Measurements from ENCODE around the gene TTC7B. TPM values are rescaled to one million over a fixed set of nuclear protein-coding genes. Genes with fewer than 3 reads are reported as not detected.

Gene TTC7B
- total and polyA plus RNA-seq, 4 donors: 23.1 to 85.0 (median 54.6) TPM

DNA sequence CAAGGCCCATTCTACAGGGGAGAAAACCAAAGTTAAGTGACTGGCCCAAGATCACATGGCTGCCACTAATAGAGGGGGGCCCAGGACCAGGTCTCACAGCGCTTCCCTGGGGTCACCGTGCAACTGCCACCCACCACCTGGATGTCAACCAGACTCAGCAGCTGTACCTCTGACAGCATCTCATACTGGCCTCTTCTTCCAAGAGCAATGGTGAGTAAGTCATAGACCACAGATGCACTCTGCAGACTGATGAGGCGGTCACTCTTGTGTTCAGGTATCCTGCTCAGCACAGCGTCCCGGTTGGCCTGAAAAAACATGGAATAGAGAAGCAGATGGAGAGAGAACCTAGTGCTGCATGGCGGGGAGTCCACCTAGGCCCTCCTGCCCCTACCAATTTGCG lies 139.9 kb downstream of the TTC7B start:
- Histone ChIP-seq H3K36me3 (ENCODE audit: control insufficient read depth, insufficient read depth, low read length) (peaks cover 27% of the 10 kb centered on the region), H3K27me3 (ENCODE audit: control insufficient read depth, insufficient read depth, low read length) (no peaks in the 10 kb centered on the region), H3K9me3 (ENCODE audit: control insufficient read depth, insufficient read depth, low read length) (no peaks in the 10 kb centered on the region), H3K4me3 (ENCODE audit: low read depth, low read length) (no peak overlapping the region), H3K4me1 (ENCODE audit: control insufficient read depth, insufficient read depth, low read length) (peaks cover 14% of the 10 kb centered on the region), H3K27ac (ENCODE audit: low read depth, low read length) (no peak overlapping the region)
- WGBS (ENCODE audit: insufficient coverage): 95% methylated on average over 6 of the region's 7 CpGs
- DNase-seq (ENCODE audit: low read depth in 4 of 6, low spot score in 6 of 6): no peak

DNA sequence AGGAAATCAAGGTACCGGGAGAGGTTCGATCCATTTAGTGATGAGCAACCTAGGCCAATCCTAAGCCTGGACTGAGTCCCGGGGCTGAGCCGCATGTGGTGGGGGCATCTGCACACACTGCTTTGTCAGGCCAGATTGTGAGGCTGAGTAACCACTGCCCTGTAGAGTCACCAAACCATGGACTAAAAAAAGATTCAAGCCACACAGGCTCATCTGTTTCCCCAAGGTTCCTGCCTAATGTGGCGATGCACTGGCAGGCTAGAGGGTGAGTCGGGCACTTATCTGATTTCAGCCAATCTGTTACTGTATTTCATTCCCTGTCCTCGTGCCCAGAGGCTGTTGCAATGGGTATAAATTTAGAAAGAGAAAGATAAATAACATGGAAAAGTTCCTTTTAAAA lies 140.8 kb downstream of the TTC7B start:
- no peaks in the 10 kb centered on the region for H3K9me3 ChIP-seq (ENCODE audit: control insufficient read depth, insufficient read depth, low read length)
- H3K4me3 ChIP-seq (ENCODE audit: low read depth, low read length): no peak overlapping the region
- peaks cover 29% of the 10 kb centered on the region for H3K36me3 ChIP-seq (ENCODE audit: control insufficient read depth, insufficient read depth, low read length)
- 84% methylated on average over 4 of the region's 7 CpGs for WGBS (ENCODE audit: insufficient coverage)
- DNase-seq (ENCODE audit: low read depth in 4 of 6, low spot score in 6 of 6): peak in 2 of 6 donors; percentile 29 to 68
- H3K27me3 ChIP-seq (ENCODE audit: control insufficient read depth, insufficient read depth, low read length): no peaks in the 10 kb centered on the region
- H3K4me1 ChIP-seq (ENCODE audit: control insufficient read depth, insufficient read depth, low read length): peaks cover 14% of the 10 kb centered on the region
- no peak overlapping the region for H3K27ac ChIP-seq (ENCODE audit: low read depth, low read length)

DNA sequence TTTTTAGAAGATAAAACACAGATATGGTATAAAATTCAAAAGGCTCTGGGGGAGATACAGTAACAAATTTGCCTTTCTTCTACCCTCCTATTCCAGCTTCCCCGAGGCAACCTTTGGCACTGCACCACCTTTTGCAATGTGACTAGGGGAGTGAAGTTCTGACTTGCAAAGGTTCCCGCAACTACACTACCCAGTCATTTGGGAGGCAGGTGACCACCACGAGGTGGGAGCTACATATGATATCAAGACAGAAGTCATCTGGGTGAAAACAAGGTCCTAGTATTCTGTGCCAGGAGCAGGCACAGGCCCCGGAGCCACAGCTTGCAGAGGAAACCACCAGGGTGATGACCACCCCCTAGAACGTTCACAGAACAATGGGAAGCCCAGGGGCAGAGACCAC lies 141.5 kb downstream of the TTC7B start:
- H3K27me3 ChIP-seq (ENCODE audit: control insufficient read depth, insufficient read depth, low read length): no peaks in the 10 kb centered on the region
- peaks cover 14% of the 10 kb centered on the region for H3K4me1 ChIP-seq (ENCODE audit: control insufficient read depth, insufficient read depth, low read length)
- H3K9me3 ChIP-seq (ENCODE audit: control insufficient read depth, insufficient read depth, low read length): peaks cover 1% of the 10 kb centered on the region
- 67% methylated on average over 3 of the region's 5 CpGs for WGBS (ENCODE audit: insufficient coverage)
- no peak for DNase-seq (ENCODE audit: low read depth in 4 of 6, low spot score in 6 of 6)
- no peak overlapping the region for H3K27ac ChIP-seq (ENCODE audit: low read depth, low read length)
- no peak overlapping the region for H3K4me3 ChIP-seq (ENCODE audit: low read depth, low read length)
- H3K36me3 ChIP-seq (ENCODE audit: control insufficient read depth, insufficient read depth, low read length): peaks cover 29% of the 10 kb centered on the region

DNA sequence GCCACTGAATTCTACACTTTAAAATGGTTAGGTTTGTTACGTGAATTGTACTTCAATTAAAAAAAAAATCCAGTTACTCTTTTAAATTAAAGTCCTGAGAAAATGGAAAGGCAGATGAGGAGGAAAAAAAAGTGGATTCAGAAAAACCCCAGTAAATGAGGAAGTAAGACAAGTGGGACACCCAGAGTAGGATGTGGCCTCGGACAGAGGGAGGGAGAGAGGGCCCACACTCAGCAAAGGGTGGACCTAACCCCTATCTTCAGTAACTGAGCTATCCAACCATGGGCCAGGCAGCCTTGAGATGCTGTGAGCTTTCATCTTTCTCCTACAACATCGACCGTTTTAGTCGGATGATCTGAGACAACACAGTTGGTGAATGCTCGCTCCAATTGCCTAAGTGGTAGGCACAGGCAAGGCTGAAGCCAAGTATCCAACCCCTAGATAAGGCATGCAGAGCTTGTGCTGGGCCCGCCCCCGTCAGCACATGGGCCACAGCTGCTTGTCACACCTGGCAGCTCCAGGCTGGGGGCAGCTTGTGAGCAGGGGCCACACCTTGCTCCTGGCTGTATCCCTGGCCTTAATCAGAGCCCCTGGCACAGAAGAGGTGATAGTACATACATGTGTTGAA lies 142.1 kb downstream of the TTC7B start:
- DNase-seq (ENCODE audit: low read depth in 4 of 6, low spot score in 6 of 6): no peak
- Histone ChIP-seq H3K27me3 (ENCODE audit: control insufficient read depth, insufficient read depth, low read length) (no peaks in the 10 kb centered on the region), H3K9me3 (ENCODE audit: control insufficient read depth, insufficient read depth, low read length) (peaks cover 2% of the 10 kb centered on the region), H3K4me1 (ENCODE audit: control insufficient read depth, insufficient read depth, low read length) (peaks cover 14% of the 10 kb centered on the region), H3K36me3 (ENCODE audit: control insufficient read depth, insufficient read depth, low read length) (peaks cover 27% of the 10 kb centered on the region), H3K27ac (ENCODE audit: low read depth, low read length) (no peak overlapping the region), H3K4me3 (ENCODE audit: low read depth, low read length) (no peak overlapping the region)
- 79% methylated on average over 7 of the region's 8 CpGs for WGBS (ENCODE audit: insufficient coverage)

DNA sequence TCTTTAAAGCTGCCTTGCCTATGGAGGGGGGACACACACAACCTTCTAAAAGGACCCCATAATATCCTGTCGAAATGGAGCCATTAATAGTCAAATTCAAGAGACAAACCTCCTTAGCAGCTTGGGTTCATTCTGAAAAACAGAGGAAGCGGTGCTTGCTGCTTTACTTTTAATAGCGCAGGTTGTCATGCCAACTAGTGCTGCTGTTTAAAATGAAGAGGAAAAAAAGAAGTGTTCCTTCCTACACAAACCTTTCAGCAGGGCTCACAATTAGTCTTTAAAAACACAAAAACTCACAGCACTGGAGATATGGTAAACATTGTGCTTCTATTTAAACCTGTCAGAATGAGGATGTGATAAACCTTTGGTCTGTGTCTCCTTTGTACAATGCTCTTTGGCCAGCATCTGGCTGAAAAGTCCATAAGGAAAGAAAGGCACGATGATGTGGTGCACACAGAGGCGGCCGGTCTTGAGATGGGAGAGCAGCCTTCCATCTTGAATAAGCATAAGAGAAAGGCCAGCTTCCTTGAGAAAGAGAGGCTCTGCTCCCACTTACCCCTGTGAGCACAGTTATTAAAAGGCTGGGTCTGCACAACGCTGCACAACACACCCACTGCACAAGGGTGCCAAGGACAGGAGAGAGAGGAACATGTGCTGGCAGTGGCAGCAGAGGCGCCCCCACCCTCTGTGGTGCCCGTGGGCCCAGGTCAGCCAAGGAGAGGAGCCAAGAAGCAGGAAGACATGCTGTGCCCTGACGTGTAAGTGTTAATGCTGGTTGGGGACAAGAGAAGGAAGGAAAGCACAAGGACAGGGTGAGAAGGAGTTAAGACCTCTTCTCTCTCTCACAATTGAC lies 144.6 kb downstream of the TTC7B start:
- Histone ChIP-seq H3K36me3 (ENCODE audit: control insufficient read depth, insufficient read depth, low read length) (peaks cover 24% of the 10 kb centered on the region), H3K27me3 (ENCODE audit: control insufficient read depth, insufficient read depth, low read length) (no peaks in the 10 kb centered on the region), H3K4me1 (ENCODE audit: control insufficient read depth, insufficient read depth, low read length) (peaks cover 11% of the 10 kb centered on the region), H3K27ac (ENCODE audit: low read depth, low read length) (peak overlapping the region; percentile 22), H3K4me3 (ENCODE audit: low read depth, low read length) (no peak overlapping the region), H3K9me3 (ENCODE audit: control insufficient read depth, insufficient read depth, low read length) (peaks cover 2% of the 10 kb centered on the region)
- 13% methylated on average over 5 of the region's 10 CpGs for WGBS (ENCODE audit: insufficient coverage)
- peak in 2 of 6 donors; percentile 73 to 87 for DNase-seq (ENCODE audit: low read depth in 4 of 6, low spot score in 6 of 6)

DNA sequence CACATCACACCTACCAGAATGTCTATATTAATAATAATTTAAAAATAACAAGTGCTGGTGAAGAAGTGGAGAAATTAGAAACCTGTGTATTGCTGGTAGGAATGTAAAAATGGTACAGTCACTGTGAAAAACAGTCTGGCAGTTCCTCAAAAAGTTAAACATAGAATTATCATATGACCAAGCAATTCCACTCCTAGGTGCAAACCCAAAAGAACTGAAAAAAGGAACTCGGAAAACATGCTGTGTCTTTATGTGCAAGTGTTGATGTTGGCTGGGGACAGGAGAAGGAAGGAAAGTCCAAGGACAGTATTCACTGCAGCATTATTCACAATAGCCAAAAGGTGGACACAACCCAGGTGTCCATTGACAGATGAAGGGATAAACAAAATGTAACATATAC lies 146.5 kb downstream of the TTC7B start:
- Histone ChIP-seq H3K27ac (ENCODE audit: low read depth, low read length) (no peak overlapping the region), H3K4me3 (ENCODE audit: low read depth, low read length) (no peak overlapping the region), H3K9me3 (ENCODE audit: control insufficient read depth, insufficient read depth, low read length) (peaks cover 2% of the 10 kb centered on the region), H3K36me3 (ENCODE audit: control insufficient read depth, insufficient read depth, low read length) (peaks cover 12% of the 10 kb centered on the region), H3K27me3 (ENCODE audit: control insufficient read depth, insufficient read depth, low read length) (no peaks in the 10 kb centered on the region), H3K4me1 (ENCODE audit: control insufficient read depth, insufficient read depth, low read length) (peaks cover 10% of the 10 kb centered on the region)
- no CpG with 5 or more reads among the region's 1 CpG for WGBS (ENCODE audit: insufficient coverage)
- no peak for DNase-seq (ENCODE audit: low read depth in 4 of 6, low spot score in 6 of 6)

DNA sequence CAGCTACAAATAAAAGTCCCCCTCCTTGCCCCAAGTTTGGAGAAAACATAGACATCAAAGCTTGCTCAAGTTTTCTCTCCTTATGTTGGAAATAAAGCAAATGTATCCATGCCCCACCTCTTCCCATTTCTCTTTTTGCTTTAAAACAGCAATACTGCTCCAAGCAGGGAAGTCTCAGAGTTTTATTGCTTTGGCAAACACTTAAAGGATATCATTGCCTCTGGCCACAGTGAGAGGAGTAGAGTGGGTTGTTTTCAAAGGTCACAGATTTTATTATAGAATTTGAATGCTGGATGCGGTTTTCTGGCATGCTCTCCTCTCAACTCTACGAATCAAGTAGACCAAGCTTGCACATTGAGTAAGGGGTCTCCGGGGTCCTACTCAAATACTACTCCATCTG lies 149.7 kb downstream of the TTC7B start:
- no peak overlapping the region for H3K27ac ChIP-seq (ENCODE audit: low read depth, low read length)
- H3K9me3 ChIP-seq (ENCODE audit: control insufficient read depth, insufficient read depth, low read length): peaks cover 2% of the 10 kb centered on the region
- WGBS (ENCODE audit: insufficient coverage): 56% methylated on average over 2 of the region's 3 CpGs
- peaks cover 2% of the 10 kb centered on the region for H3K36me3 ChIP-seq (ENCODE audit: control insufficient read depth, insufficient read depth, low read length)
- peaks cover 28% of the 10 kb centered on the region for H3K4me1 ChIP-seq (ENCODE audit: control insufficient read depth, insufficient read depth, low read length)
- no peak overlapping the region for H3K4me3 ChIP-seq (ENCODE audit: low read depth, low read length)
- H3K27me3 ChIP-seq (ENCODE audit: control insufficient read depth, insufficient read depth, low read length): no peaks in the 10 kb centered on the region
- DNase-seq (ENCODE audit: low read depth in 4 of 6, low spot score in 6 of 6): peak in 1 of 6 donors; percentile 86

DNA sequence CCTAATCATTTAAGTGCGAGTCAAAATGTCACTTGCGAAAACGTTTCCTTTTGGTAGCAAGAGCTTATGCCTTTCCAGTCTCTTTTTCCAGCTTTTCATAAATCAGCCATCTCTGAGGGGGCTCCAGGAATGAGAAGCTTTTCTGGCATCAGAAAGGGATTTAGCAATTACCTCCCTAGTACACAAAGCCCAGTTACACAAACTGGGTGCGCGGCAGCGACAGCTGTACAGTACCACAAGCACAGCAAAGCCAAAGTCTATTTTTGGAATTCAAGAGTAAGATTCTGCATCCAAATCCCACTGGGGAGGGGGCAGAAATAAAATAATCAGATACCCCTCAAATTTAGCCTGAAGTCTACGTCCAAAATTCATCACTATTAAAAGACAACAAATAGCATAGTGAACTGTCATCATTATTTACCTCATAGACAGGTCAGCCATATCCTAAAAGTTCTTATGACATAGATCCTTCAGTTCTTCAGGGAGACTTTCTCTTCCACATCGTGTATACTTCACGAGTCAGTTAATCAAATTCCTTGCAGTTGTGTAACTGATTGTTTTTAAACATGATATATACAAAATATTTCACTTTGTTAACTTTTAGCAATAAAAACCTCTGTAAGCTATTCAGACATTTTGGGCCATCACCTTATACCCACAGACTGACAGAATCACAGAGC lies 150.8 kb downstream of the TTC7B start:
- peaks cover 35% of the 10 kb centered on the region for H3K4me1 ChIP-seq (ENCODE audit: control insufficient read depth, insufficient read depth, low read length)
- WGBS (ENCODE audit: insufficient coverage): 43% methylated on average over 1 of the region's 9 CpGs
- H3K27me3 ChIP-seq (ENCODE audit: control insufficient read depth, insufficient read depth, low read length): no peaks in the 10 kb centered on the region
- peak in 2 of 6 donors; percentile 54 to 83 for DNase-seq (ENCODE audit: low read depth in 4 of 6, low spot score in 6 of 6)
- H3K4me3 ChIP-seq (ENCODE audit: low read depth, low read length): no peak overlapping the region
- no peak overlapping the region for H3K27ac ChIP-seq (ENCODE audit: low read depth, low read length)
- peaks cover 3% of the 10 kb centered on the region for H3K36me3 ChIP-seq (ENCODE audit: control insufficient read depth, insufficient read depth, low read length)
- H3K9me3 ChIP-seq (ENCODE audit: control insufficient read depth, insufficient read depth, low read length): peaks cover 2% of the 10 kb centered on the region

DNA sequence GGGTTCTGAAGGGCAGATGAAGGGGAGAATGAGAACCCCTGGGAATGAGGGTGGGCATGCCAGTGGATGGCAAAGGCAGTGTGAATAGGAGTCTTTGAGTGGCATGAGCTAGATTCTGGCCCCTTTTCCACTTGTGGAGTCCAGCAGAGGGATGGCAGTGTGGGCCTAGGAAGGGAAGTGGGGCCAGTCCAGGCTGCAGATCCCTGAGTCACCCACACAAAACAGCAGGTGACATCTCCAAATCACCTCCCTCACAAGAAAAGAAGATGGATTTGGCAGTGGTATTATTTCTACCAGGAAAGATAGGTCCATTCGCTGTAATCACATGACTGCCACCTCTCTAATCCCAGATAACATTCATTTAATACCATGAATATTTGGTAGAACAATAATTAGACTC lies 151.3 kb downstream of the TTC7B start:
- H3K4me1 ChIP-seq (ENCODE audit: control insufficient read depth, insufficient read depth, low read length): peaks cover 35% of the 10 kb centered on the region
- WGBS (ENCODE audit: insufficient coverage): no CpG with 5 or more reads among the region's 1 CpG
- no peak overlapping the region for H3K27ac ChIP-seq (ENCODE audit: low read depth, low read length)
- H3K4me3 ChIP-seq (ENCODE audit: low read depth, low read length): no peak overlapping the region
- no peaks in the 10 kb centered on the region for H3K27me3 ChIP-seq (ENCODE audit: control insufficient read depth, insufficient read depth, low read length)
- no peak for DNase-seq (ENCODE audit: low read depth in 4 of 6, low spot score in 6 of 6)
- peaks cover 3% of the 10 kb centered on the region for H3K36me3 ChIP-seq (ENCODE audit: control insufficient read depth, insufficient read depth, low read length)
- H3K9me3 ChIP-seq (ENCODE audit: control insufficient read depth, insufficient read depth, low read length): peaks cover 2% of the 10 kb centered on the region
